HUES48 (cell line): ENCODE results near the gene GFER.

ENCODE experiments used
- H3K27ac ChIP-seq: one replicate; pipeline ENCODE4 v1.7.0; 2013; ENCODE audit warnings: low read depth, low read length, inconsistent platforms
- H3K27me3 ChIP-seq: 2 replicates; pipeline ENCODE4 v1.6.1; 2013; ENCODE audit warnings: mild to moderate bottlenecking, low read length; ENCODE audit not compliant: control insufficient read depth, insufficient read depth
- H3K36me3 ChIP-seq: 2 replicates; pipeline ENCODE4 v1.6.1; 2013; ENCODE audit warnings: low read length; ENCODE audit not compliant: control insufficient read depth, insufficient read depth
- H3K4me1 ChIP-seq: 2 replicates; pipeline ENCODE4 v1.6.1; 2013; ENCODE audit warnings: mild to moderate bottlenecking, low read length; ENCODE audit not compliant: control insufficient read depth, insufficient read depth
- H3K4me3 ChIP-seq: 2 replicates; pipeline ENCODE4 v1.5.1; 2013; ENCODE audit warnings: mild to moderate bottlenecking, low read depth, low read length
- H3K9ac ChIP-seq: 2 replicates; pipeline ENCODE4 v1.6.1; 2013; ENCODE audit warnings: mild to moderate bottlenecking, low read depth, low read length, moderate library complexity
- H3K9me3 ChIP-seq: 2 replicates; pipeline ENCODE4 v1.6.1; 2013; ENCODE audit warnings: low read length; ENCODE audit not compliant: control insufficient read depth, insufficient read depth

Gene GFER

DNA sequence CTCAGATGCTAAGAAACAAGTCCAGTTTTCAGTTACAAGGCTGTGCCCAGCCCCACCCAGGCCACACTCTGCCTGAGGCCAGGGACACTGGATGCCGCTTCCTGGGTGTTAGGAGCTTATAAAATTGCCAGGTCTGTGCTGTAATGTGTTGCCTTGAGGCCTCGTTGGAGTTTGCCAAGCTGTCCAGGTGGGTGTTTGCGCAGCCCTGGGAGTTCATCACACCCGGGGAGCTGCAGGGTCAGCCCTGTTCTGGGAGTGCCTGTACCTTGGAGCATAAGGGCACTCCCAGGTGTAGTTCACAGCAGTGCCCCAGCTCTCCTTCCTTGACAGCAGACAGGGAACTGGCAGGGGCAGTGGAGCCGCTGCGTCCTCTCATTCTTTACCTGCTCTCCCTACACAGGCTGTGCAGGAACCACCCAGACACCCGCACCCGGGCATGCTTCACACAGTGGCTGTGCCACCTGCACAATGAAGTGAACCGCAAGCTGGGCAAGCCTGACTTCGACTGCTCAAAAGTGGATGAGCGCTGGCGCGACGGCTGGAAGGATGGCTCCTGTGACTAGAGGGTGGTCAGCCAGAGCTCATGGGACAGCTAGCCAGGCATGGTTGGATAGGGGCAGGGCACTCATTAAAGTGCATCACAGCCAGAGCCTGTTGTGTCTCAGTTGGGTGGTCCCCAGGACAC is 1.6 kb downstream of the GFER start:
- 0 out of 2 replicates have a peak overlapping the region, but pooled peaks have one; percentile 81 for H3K4me3 ChIP-seq
- H3K4me1 ChIP-seq: peaks cover 33% of the 10 kb centered on the region
- no peaks in the 10 kb centered on the region for H3K9me3 ChIP-seq
- H3K27ac ChIP-seq: no peak overlapping the region
- H3K9ac ChIP-seq: no peak overlapping the region
- H3K36me3 ChIP-seq: peaks cover 18% of the 10 kb centered on the region
- H3K27me3 ChIP-seq: peaks cover 40% of the 10 kb centered on the region

DNA sequence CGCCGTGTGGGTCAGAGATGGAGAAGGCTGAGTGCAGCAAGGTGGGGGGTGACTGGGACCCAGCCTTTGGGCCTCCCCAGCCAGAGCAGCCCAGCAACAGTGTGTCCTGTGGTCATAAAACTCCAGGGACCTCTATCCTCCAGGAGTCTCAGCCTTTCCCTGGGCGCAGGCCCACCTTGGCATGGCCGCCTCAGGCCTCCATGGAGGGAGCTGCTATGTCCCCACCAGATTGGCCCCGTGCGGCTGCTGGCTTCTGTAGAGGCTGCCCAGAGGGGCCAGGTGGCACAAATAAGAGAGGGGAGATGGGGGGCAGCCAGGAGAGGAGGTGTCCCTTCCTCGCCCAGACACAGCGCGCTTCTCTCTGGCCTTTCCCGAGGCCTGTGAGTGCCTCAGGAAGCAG is 3.2 kb downstream of the GFER start:
- Histone ChIP-seq H3K9me3 (no peaks in the 10 kb centered on the region), H3K36me3 (peaks cover 18% of the 10 kb centered on the region), H3K27me3 (peaks cover 37% of the 10 kb centered on the region), H3K4me3 (no peak overlapping the region), H3K27ac (no peak overlapping the region), H3K4me1 (peaks cover 35% of the 10 kb centered on the region), H3K9ac (no peak overlapping the region)

DNA sequence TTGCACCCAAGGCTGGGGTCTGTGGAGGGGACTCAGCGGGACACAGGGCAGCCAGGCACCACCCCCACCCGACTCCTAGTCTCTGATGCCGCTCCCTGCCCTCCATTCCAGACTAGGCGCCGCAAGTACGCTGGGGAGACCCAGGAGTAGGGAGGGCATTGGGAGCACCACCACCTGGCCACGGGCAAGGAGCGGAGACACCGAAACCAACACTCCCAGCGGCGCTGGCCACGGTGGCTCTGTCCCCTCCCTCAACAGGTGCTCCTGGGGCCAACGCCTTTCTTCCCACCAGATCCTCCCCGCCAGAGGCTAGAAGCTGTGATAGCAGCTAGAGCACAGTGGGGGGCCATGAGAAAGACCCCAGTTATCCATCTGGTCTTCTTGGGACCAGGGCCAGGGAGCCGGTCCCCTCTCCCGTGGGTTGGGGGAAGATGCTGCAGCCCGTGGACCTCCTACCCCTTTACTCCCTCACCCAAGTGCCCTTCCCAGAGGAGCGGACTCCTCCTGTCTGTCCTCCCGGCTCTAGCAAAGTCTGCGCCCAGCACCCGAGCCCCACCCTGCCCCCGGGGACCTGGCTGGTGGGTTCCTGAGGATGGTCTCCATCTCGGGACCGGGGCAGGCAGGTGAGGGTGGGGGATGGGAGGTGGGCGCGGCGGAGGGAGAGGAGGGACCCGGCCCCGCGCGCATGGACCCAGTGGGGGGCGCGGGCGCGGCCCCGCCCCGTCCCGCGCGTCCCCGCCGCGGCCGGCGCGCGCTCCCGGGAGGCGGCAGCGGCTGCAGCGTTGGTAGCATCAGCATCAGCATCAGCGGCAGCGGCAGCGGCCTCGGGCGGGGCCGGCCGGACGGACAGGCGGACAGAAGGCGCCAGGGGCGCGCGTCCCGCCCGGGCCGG is 5.5 kb downstream of the GFER start, which contains the start of gene SYNGR3:
TSS of gene SYNGR3 (plus strand) at position 762 of the 892 bp plus-strand sequence. CDS start 133 bp downstream, outside the sequence.
- Histone ChIP-seq H3K4me1 (peaks cover 28% of the 10 kb centered on the region), H3K9ac (no peak within 1 kb of the TSS), H3K27me3 (peaks cover 26% of the 10 kb centered on the region), H3K36me3 (peaks cover 18% of the 10 kb centered on the region), H3K9me3 (no peaks in the 10 kb centered on the region), H3K4me3 (peak within 1 kb of the TSS; percentile 78), H3K27ac (peak within 1 kb of the TSS; percentile 50)

DNA sequence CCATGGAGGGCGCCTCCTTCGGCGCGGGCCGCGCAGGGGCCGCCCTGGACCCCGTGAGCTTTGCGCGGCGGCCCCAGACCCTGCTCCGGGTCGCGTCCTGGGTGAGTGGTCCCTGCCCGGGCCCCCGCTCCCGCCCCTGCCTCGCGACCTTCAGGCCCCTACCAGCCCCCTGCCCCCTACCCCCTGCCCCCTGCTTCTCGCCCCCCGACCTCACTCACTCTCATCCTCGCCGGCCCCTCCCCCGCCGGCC is 6.0 kb downstream of the GFER start:
- Histone ChIP-seq H3K4me1 (peaks cover 24% of the 10 kb centered on the region), H3K36me3 (peaks cover 18% of the 10 kb centered on the region), H3K9ac (no peak overlapping the region), H3K27ac (no peak overlapping the region), H3K9me3 (no peaks in the 10 kb centered on the region), H3K4me3 (peak overlapping the region; percentile 78), H3K27me3 (peaks cover 26% of the 10 kb centered on the region)

DNA sequence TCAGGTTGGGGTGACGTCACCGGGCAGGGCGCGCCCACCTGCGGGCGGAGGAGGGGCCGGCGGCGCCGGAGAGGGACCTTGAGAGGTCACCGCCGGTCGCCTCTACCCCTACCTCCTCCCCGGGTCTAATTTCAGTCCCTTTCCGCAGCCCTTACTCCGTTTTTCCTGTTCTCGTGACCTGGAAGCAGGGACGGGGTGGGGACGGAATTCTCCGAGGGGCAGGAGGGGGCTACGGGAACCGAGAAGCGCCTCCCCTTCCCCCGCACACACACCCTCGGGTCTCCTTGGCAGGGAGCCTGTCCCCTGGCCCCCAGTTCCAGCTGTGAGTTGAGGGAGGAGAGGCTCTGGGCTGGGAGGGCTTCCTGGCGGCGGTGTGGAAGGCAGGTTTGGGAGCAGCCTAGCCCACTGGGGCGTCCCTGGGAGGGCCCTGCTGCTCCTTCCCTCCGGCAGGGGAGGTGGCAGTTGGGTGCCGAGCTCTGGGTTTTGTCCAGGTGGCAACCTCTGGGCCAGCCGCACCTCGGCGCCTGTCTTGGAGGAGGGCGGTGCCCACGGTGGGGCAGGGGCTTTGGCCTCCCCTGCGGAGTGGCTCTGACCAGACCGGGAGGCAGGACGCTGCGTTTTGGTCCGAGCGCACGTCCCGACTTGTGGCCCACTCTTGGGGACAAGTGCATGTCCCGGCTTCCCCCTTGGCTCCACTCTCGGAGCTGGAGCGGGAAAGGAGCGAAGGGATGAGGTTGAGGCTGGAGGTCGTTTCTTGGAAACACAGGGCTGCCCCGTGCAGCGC is 6.5 kb downstream of the GFER start:
- Histone ChIP-seq H3K36me3 (peaks cover 15% of the 10 kb centered on the region), H3K4me3 (peak overlapping the region; percentile 78), H3K27me3 (peaks cover 26% of the 10 kb centered on the region), H3K9ac (no peak overlapping the region), H3K9me3 (no peaks in the 10 kb centered on the region), H3K4me1 (peaks cover 22% of the 10 kb centered on the region), H3K27ac (peak overlapping the region; percentile 50)

DNA sequence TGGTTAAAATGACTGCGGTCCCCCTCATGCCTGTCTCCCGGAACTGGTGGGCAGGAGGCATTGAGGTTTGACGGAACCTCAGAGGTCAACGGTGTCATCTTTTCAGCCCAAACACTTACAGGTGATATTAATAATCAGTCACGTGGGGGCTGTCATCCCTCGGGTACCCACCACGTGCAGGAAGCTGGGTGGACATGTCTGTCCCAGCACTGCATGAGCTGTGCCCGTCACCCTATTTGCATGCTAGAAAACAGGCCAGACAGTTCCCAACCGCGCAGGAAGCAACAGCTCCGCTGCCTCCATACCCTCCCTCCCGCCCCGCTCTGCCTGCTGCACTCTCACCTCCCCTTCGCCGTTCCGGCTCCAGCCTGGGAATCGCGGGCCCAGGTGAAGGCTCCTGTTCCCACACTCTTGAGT is 7.2 kb downstream of the GFER start:
- Histone ChIP-seq H3K27me3 (peaks cover 26% of the 10 kb centered on the region), H3K36me3 (peaks cover 9% of the 10 kb centered on the region), H3K27ac (no peak overlapping the region), H3K4me1 (peaks cover 22% of the 10 kb centered on the region), H3K9me3 (no peaks in the 10 kb centered on the region), H3K4me3 (peak overlapping the region; percentile 78; the same call in 1 of the 2 replicates), H3K9ac (no peak overlapping the region)

DNA sequence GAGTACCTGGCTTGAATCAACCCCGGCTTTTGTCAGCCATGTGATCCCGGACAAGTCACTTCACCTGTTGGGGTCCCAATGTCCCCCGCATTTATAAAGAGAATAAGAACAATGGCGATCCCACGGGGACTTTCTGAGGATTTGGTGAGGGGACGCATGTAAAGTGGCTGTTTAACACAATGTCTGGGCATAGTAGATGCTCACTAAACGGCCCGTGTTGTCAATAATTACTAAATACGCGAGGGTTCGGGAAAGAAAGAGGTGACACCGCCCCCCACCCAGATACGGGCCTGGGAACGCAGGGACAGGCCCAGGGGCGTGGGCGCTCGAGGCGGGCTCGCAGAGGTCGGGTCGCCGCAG is 7.6 kb downstream of the GFER start:
- Histone ChIP-seq H3K36me3 (peaks cover 6% of the 10 kb centered on the region; the same call in 1 of the 2 replicates), H3K4me1 (peaks cover 22% of the 10 kb centered on the region), H3K9ac (no peak overlapping the region), H3K4me3 (peak overlapping the region; percentile 56), H3K9me3 (no peaks in the 10 kb centered on the region), H3K27ac (no peak overlapping the region), H3K27me3 (peaks cover 26% of the 10 kb centered on the region)

DNA sequence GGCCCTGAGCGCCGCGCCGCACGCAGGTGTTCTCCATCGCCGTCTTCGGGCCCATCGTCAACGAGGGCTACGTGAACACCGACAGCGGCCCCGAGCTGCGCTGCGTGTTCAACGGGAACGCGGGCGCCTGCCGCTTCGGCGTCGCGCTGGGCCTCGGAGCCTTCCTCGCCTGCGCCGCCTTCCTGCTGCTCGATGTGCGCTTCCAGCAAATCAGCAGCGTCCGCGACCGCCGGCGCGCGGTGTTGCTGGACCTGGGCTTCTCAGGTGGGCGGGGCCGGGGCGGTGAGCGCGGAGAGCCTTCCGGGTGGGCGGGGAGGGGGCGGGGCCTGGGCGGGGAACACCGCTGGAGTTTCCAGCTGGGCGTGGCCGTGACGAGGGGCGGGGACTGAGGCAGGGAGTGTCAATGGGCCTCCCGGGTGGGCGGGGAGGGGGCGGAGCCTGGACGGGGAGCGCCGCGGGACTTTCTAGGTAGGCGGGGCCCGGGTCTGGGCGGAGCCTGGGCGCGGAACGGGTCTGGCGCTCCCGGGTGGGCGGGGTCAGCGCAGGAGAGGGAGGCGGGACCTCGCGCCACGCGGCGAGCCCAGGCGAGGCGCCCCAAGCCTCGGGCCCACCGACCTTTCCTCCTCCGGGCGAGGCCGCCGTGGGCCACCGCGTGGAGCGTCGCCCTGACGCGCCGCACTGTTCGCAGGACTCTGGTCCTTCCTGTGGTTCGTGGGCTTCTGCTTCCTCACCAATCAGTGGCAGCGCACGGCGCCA is 8.1 kb downstream of the GFER start:
- peak overlapping the region; percentile 68 for H3K4me3 ChIP-seq
- peak overlapping the region; percentile 86; the same call in 1 of the 2 replicates for H3K9ac ChIP-seq
- H3K36me3 ChIP-seq: peaks cover 6% of the 10 kb centered on the region
- H3K27me3 ChIP-seq: peaks cover 26% of the 10 kb centered on the region
- H3K27ac ChIP-seq: no peak overlapping the region
- peaks cover 22% of the 10 kb centered on the region for H3K4me1 ChIP-seq
- no peaks in the 10 kb centered on the region for H3K9me3 ChIP-seq

DNA sequence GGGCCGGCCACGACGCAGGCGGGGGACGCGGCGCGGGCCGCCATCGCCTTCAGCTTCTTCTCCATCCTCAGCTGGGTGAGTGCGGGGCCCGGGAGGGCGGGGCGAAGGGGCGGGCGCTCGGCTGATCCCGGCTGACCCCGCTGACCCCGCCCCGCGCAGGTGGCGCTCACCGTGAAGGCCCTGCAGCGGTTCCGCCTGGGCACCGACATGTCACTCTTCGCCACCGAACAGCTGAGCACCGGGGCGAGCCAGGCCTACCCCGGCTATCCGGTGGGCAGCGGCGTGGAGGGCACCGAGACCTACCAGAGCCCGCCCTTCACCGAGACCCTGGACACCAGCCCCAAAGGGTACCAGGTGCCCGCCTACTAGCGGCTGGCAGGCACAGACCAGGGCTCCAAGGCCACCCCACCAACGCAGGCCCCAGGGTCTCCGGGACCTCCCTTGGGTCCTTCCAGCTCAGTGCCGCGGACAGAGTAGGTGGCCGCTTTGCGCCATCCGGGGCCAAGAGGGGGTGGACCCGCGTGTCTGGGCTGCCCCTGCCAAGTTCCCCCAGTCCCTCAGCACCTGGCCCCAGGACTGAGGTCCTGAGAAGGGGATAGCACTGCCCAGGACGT is 8.8 kb downstream of the GFER start:
- peak overlapping the region; percentile 86; the same call in 1 of the 2 replicates for H3K9ac ChIP-seq
- peaks cover 26% of the 10 kb centered on the region for H3K27me3 ChIP-seq
- peaks cover 22% of the 10 kb centered on the region for H3K4me1 ChIP-seq
- no peaks in the 10 kb centered on the region for H3K9me3 ChIP-seq
- peak overlapping the region; percentile 68; the same call in 1 of the 2 replicates for H3K4me3 ChIP-seq
- no peak overlapping the region for H3K27ac ChIP-seq
- H3K36me3 ChIP-seq: peaks cover 13% of the 10 kb centered on the region

DNA sequence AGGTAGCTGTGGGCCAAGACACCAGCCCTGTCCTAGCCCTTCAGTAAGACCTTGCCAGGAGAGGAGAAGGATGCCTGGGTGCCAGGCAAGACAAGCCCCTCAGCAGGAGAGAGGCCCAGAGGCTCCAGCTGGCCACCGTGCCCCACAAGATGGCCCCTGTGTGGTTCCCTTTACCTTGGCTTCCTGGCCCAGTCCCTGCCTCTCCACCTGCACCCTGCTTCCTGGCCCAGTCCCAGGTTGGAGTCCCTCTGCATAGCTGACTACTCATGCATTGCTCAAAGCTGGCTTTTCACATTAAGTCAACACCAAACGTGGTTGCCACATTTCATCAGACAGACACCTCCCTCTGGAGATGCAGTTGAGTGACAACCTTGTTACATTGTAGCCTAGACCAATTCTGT is 9.7 kb downstream of the GFER start:
- Histone ChIP-seq H3K27me3 (peaks cover 22% of the 10 kb centered on the region), H3K9ac (no peak overlapping the region), H3K36me3 (peaks cover 21% of the 10 kb centered on the region), H3K4me1 (peaks cover 19% of the 10 kb centered on the region), H3K4me3 (no peak overlapping the region), H3K9me3 (no peaks in the 10 kb centered on the region), H3K27ac (no peak overlapping the region)
